HG03457 (cell line): ENCODE results near the gene LRRC9.
"Not testable (repeated sequence)": the region's sequence is repeated elsewhere in the genome, so short reads cannot be mapped to it uniquely, and the experiment has no call there.

Experiments
- ATAC-seq: cut with Tn5 transposase; IDR thresholded peaks from one replicate; pipeline ENCODE4 v1.9.1; 2021; ENCODE audit warnings: moderate number of reproducible peaks; ENCODE audit not compliant: unreplicated experiment

The LRRC9 gene

DNA sequence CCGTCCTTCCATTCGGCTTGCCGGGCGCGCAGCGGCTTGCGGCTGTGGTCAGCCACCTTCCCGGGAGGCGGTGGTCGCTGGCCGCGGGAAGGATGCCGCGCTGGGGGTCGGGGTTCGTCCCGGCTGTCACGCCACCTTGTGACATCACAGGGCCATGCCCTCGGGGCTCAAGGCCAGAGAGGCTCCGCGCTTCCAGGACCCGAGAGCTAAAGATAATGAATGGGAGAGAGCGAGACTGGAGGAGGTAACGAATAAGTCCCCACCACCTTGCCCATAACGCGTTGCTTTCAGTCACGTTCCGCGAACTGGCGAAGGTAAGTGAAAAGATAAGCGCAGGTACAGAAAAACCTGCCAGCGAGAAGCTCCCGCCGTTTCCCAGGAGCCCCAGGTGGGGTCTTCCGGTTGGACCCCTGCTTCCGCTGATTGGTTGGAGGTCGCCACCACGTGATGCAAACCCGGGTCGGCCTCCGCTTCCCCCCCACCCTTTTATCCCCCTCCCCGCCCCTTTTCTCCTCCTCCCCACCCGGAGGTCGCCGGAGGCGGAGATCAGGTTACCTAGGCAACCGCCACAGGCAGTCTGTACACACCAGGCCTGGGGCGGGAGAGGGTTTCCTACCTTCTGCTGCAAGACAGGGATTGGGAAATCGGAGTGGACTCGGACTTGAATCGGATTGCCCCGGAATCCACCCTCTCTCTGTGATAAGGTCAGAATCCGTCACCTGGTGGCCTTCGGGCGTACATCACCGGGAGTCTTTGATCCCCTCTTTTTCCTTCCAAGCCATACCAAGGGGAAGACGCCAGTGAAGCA lies at the start of gene LRRC9:
Gene LRRC9, plus strand, starts transcription at position 575 of the 808 bp plus-strand sequence.
- ATAC-seq = no peak

DNA sequence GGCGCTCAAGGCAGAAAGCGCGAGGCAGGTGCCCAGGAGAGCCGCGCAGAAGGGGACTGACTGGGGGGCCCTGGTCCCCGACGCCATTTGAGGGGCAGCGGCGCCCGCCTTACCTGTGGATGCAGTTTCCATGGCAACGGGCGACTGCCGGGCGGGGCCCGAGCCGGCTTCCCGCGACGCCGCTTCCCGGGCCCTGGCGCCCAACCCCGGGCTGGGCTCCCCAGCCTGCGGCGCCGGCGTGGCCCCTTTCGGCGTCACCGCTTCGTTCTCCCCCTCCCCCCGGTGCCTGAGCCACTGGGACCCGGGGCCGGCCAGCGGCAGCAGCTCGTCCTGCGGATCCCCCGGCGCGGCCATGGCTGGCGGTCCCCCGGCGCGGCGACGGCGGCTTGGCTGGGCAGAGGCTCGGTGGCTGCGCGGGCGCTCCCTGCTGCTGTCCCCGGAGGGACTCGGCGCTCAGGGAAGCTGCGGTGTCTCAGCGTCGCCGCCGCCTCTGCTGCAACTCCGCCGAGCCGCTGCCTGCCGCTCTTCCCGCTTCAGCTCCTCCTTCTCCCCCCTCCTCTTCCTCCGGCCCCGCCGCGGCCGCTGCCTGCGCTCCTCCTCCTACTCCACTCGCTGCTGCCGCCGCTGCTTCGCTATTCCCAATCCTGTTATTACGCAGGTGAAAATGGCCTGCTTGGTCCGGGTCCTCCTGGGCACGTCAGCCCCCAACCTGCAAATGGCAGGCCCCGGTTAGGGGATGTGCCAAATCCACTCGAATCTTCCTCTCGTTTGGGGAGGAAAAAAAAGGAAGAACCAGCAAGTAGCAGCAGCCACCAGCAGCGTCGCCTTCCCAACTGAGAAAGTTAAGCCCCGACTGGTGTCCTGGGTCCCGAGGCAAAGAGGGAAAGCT lies 49.4 kb upstream of the LRRC9 start, which contains the start of gene RTN1:
Gene RTN1, minus strand, starts transcription at position 500 of the 889 bp plus-strand sequence. Its CDS starts 146 bp downstream, at position 354.
- no peak for ATAC-seq

DNA sequence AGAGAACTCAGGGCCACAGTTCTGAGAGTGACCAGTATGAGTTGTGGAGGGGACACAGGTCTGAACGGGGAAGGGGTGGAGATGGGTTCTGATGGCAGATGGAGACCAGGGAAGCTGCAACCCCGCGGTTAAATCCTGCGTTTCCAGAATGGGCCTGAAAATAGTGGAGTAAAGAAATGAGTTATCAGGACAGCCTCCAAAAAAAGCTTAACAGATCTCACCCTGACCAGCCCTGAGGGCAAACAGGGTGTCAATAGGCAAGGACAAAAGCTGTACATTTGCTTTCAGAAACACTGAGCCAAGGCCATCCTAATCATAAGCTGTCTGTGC lies 48.8 kb upstream of the LRRC9 start:
- no peak for ATAC-seq

DNA sequence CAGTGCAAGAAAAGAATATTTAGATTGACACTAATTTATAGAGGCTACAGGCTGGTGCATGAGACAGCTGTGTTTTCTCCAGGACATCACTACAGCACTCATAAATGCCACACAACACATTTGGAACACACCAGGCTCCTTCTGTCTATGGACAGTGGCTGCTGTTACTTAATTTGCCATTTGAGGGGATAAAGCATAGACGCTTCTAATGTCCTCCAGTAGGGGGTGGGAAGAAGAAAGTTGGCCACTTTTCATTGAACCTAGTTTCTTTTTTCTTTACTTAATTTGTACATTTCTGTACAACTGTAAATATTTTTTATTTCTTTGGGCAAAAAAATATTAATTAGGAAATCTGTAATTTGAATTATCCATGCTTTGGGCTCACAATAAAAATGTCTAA lies 37.0 kb upstream of the LRRC9 start:
- no peak for ATAC-seq

DNA sequence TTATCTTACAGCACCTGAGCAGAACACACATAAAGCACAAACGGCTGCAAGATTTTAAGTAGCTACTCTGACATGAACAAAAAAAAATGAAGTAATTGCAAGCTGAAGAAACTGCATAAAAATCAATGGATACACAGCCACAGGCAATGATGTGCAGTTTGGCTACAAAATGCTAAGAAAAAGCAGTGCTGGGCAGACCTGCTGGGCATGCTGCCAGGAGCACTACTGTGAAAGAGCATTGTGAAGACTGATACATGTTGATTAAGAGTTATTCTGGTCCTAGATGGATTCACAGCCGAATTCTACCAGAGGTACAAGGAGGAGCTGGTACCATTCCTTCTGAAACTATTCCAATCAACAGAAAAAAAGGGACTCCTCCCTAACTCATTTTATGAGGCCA lies 29.3 kb upstream of the LRRC9 start:
- no peak for ATAC-seq

DNA sequence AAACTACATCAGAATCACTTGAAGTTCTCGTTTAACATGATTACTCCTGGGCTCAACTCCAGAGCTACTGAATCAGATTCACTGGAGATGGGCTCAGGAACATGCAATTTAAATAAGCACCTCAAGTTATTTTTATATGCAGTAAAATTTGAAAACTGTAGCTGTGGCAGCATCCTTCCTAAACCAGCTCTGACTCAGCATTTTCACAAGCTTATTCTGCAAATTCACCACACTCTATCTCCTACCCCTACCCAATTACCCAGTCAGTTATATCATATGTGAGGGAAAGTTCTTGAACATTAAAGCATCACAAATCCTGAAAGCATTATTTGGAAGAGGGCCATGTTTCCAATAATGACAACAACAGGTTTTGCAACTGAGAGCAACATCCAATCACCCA lies 24.2 kb upstream of the LRRC9 start:
- no peak for ATAC-seq

DNA sequence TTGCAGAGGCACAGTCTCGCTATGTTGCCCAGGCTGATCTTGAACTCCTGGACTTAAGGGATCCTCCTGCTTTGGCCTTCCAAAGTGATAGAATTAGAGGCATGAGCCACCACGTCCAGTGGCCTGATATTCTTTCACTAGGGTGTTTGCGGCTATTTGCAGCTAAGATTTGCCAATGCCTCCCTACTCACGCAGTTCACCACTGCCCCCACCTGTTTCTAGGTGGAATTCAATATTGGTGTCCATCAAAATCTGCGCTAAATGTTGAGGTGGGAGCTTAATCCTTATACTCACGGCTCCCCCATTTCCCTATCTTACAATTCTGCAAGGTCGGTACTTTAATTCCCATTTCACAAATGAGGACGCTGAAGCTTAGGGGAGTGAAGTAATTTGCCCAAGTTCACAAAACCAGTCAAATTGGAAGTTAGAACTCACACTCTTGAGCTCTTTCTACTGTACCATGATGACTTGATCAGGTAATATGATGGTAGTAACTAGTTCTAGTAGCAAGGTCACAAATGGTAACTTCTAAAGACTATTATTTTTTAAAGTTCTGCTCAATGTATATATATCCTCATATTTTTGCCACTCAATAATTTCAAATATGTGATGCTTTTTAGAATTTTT lies 22.1 kb upstream of the LRRC9 start:
- ATAC-seq = no peak

DNA sequence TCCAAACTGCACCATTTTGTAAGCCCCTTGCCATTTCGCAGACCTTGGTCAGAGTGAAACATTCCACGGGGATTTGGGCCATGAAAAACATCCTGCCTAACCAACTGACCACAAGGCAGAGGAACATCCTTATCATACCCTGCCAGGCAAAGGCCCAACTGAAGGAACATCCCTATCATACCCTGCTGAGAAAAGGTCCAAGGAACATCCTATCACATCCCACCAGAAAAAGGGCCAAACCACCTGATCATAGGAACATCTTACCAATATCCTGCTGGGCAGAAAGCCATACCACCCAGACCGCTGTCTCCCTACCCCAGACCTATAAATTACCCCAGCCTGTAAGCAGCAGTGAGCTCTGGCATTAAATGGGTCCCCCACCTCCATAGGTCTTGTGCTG lies 19.4 kb upstream of the LRRC9 start:
- no peak for ATAC-seq

DNA sequence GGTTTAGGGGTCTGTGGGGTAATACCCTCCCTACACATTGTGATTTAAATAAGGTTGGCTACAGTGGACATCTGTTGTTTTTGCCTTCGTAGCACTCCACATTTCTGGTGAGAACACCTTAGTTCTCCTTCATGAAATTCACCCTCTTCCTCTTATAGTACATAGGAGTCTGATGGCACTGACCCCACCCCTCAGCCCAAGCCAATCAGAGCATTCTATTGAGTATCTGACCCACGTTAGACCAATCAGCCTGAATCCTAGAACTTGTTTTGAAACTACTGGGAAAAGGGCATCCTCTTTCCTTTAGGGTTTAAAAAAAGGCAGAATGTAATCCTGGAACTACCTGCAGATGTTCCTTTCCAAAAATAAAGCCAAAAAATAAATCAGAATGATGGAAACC lies 15.8 kb upstream of the LRRC9 start:
- no peak for ATAC-seq

DNA sequence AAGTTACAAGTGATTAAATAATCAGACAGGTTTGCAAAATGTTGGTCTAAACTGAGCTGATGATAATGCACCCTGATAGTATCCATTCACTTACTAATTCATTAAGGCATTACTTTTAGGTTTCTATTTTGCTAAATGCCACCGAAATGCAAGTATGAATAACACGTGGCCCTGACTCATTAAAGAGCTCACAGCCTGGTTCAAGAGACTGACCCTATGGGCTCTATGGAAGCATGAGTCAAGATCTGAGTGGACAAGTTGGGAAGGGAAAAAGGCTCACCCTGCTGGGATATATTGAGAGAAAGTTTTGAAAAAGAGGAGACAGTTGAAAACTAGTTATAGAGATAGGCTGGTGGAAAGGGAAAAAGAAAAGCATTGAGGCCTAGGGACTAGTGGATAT lies 14.8 kb upstream of the LRRC9 start:
- ATAC-seq = no peak

DNA sequence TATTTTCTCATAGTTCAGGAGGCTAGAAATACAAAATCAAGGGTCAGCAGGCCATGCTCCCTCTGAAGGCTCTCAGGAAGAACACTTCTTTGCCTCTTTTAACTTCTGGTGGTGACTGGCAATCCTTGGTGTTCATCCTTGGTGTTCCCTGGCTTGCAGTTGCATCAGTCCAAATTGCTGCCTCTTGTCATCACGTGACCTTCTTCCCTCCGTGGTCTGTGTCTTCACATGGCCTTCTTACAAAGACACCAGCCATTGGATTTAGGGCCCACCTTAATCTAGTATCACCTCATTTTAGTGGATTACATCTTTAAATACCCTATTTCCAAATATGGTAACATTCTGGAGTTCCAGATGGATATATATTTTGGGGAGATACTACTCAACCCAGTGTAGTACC lies 7.5 kb upstream of the LRRC9 start:
- ATAC-seq = no peak

DNA sequence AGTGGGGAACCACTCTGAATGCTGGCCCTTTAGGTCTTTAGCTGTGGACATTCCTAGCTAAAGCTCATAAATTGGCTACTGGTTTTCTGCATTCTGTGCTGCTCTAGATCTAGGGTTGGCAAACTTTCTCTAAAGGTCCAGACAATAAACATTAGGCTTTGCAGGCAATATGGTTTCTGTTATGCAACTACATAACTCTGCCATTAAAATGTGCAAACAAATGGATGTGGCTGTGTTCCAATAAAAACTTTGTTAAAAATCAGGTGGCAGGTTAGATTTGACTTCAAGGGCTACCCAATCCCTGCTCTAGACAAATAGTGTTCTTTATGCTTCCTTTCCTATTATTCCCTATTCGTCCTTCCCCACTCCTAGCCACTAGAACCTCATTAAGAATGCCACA lies 6.8 kb upstream of the LRRC9 start:
- ATAC-seq = no peak

DNA sequence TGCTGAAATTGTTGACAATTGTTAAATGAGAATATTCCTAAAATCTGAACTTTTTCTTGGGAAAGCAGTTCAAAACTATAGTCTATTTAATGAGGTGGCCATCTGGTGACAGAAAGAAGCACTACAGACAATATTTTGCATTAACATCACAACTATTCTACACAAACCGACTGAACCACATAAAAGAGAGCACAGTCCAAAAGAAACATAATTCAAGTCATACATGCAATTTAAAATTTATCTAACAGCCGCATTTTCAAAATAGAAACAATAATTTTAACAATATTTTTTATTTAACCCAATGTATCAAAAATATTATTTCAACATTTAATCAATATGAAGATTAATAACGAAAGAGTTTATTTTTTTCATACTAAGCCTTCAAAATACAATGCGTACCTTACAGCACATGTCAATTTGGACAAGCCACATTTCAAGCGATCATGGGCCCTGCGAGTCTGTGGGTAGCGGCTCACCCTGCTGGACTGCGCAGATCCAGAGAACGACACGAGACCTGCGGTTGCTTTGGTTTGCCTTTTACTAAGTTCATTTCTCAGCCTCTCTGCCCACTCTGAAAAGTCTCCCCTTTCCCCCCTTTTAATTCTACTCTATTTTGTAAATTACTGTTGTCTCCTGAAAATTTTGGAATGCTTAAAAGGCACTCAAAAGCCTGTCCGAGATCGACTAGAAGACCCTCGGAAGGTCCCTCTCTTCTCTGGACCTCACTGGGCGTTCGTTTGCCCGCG lies 947 bp upstream of the LRRC9 start:
- ATAC-seq = no peak

DNA sequence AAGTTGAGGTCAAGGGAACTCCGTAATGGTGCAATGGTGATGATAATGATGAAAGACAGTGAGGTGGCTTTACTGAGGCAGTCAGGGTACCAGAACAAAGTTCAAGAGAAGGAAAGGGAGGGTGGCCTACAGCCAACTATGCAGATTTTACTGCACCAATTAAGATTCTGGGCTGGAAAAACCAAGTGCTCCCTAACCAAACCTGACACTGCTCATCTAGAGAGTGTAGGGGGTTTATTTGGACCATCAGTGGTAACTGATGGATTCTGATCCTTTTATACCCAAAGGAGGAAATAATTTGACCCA lies 387 bp downstream of the LRRC9 start:
- no peak for ATAC-seq

DNA sequence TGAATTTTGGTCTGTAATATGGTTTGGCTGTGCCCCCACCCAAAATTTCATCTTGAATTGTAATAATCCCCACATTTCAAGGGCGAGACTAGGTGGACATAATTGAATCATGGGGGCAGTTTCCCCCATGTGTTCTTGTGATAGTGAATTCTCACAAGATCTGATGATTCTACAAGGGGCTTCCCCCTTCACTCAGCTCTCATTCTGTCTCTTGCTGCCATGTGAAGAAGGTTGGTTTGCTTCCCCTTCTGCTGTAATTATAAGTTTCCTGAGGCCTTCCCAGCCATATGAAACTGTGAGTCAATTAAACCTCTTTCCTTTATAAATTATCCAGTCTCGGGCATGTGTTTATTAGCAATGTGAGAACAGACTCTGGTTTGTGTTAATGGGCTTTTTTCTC lies 5.9 kb downstream of the LRRC9 start:
- no peak for ATAC-seq

DNA sequence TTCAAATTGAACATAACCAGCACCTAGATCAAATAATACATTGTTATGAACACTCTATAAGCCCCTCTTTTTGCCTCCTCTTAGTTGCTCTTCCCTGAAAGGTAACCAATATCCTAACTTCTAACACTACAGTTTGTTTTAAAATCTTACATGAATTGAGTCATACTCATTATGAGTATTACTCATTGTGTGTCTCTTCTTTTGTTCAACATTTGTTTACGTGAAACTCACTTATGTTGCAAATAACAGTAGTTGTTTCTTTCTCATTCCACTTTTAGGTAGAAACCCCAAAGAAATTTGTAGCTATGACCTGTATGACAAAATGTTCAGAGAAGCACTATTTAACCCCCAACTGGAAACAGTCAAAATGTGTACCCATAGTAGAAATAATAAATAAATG lies 6.6 kb downstream of the LRRC9 start:
- ATAC-seq = no peak

DNA sequence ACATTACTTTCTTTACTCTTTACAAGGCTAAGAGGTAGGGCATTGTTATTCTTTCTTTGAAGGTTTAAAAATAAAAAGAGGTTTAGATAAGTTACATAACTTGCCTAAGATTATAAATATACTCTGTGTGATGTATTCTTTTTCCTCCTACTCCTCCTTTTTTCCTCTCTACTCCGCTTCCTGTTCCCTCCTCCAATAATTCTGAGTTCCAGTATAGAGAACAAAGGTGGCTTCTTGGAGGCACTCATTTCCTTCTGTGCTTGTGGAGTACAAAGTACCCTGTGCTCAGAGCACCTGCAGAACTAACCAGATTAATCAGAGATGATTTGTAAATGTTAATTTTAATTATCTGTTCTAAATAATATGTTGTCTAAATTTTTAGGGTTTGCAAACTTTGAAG lies 11.3 kb downstream of the LRRC9 start:
- ATAC-seq = no peak

DNA sequence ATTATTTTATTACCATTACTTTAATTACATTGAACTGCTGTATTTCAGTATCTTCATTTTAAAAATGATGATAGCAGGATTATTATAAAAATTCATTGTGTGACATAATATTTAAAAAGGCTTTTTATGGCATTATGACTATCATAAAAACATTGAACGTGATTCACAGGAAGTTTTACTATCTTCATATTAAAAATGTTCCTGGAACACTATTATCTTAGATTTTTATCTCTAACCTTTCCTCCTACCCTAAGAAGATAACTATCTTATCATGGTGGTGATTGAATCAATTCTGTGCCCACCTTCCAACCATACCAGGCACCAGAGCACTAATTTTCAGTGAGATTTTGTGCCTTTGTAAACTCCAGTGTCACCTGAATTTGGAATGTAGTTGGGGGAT lies 16.2 kb downstream of the LRRC9 start:
- no peak for ATAC-seq

DNA sequence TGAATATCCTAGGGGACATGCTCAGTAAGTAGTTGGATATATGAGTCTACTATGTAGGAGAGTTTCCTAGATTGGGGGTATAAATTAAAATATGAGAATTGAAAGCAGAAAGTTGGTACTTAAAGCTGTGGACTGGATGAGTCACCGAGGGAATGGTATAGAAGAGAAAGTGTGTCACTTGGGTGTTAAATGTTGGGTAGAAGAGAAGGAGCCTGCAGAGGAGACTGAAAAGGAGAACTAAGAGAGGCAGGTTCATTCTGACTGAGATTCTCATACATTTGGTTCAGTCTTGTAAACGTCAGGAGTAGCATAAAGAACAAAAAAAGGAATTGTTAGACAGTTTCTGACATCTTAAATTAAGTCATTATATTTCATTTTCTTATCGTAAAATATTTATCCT lies 19.9 kb downstream of the LRRC9 start:
- ATAC-seq = no peak

DNA sequence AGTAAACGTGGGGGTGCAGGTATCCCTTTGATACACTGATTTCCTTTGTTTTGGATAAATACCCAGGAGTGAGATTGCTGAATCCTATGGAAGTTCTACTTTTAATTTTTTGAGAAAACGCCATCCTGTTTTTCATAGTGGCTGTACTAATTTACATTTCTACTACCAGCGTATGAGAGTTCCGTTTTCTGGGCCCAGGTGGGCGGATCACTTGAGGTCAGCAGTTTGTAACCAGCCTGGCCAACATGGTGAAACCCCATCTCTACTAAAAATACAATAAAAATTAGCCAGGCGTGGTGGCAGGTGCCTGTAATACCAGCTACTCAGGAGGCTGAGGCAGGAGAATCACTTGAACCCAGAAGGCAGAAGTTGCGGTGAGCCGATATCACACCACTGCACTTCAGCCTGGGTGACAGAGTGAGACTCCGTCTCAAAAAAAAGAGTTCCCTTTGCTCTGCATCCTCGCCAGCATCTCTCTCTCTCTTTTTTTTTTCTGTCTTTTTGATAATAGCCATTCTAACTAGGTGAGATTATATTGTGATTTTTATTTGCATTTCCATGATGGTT lies 22.4 kb downstream of the LRRC9 start:
- not testable (repeated sequence) for ATAC-seq

DNA sequence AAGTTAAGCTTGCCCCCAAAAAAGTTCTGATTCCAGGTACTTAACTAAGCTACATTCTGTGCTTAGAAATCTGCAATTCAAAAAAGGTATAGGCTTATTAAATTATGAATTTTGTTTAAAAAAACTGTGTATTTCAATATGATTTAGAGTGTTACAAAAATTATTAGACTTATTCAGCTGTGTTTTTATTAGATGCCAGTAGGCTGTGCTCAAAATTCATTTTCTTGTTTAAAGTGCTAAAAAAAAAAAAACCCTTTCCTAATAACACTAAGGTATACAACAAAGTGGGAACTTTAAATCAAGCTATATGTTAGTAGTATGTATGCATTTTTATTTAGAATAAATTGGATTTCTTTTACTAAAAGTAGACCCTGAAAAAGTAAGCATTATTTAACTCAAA lies 25.0 kb downstream of the LRRC9 start:
- ATAC-seq = no peak
